ENCODE measurements around the gene TAF8.
"Not testable (repeated sequence)": the region's sequence is repeated elsewhere in the genome, so short reads cannot be mapped to it uniquely, and the experiment has no call there.

Gene TAF8

GRCh38 chr6:42025845-42026243 is 24.5 kb upstream of the TAF8 start:
- Histone ChIP-seq H3K36me3 (ENCODE audit: insufficient read depth, low read length) (no peaks in the 10 kb centered on the region), H3K9ac (ENCODE audit: insufficient read length) (no peak overlapping the region), H3K4me3 (no peak overlapping the region), H3K9me3 (ENCODE audit: low read depth, low read length) (no peaks in the 10 kb centered on the region), H3K27ac (no peak overlapping the region)
- TF ChIP-seq EZH2 (IDR thresholded peaks at IDR 0.05) (no peak), POLR2AphosphoS5 (IDR thresholded peaks at IDR 0.05; ENCODE audit: borderline replicate concordance, low read depth, low read length) (no peak), FOXP2 (optimal IDR thresholded peaks at IDR 0.05; ENCODE audit: control extremely low read depth, extremely low read length, insufficient read depth) (no peak)
- DNase-seq (ENCODE audit: low read depth, low spot score), result no peak

- no peak for DNase-seq (ENCODE audit: low read depth, low spot score)
- Histone ChIP-seq H3K9me3 (ENCODE audit: low read depth, low read length) (no peaks in the 10 kb centered on the region), H3K4me3 (no peak overlapping the region), H3K27ac (no peak overlapping the region), H3K36me3 (ENCODE audit: insufficient read depth, low read length) (no peaks in the 10 kb centered on the region), H3K9ac (ENCODE audit: insufficient read length) (no peak overlapping the region)
- TF ChIP-seq POLR2AphosphoS5 (IDR thresholded peaks at IDR 0.05; ENCODE audit: borderline replicate concordance, low read depth, low read length) (no peak), FOXP2 (optimal IDR thresholded peaks at IDR 0.05; ENCODE audit: control extremely low read depth, extremely low read length, insufficient read depth) (no peak), EZH2 (IDR thresholded peaks at IDR 0.05) (no peak)
Measured at GRCh38 chr6:42026540-42026939, 23.8 kb upstream of the TAF8 start.

- H3K9me3 ChIP-seq (ENCODE audit: low read depth, low read length), result no peaks in the 10 kb centered on the region
- no peaks in the 10 kb centered on the region for H3K36me3 ChIP-seq (ENCODE audit: insufficient read depth, low read length)
- TF ChIP-seq POLR2AphosphoS5 (IDR thresholded peaks at IDR 0.05; ENCODE audit: borderline replicate concordance, low read depth, low read length), result no peak
- no peak for TF ChIP-seq EZH2 (IDR thresholded peaks at IDR 0.05)
- no peak for TF ChIP-seq FOXP2 (optimal IDR thresholded peaks at IDR 0.05; ENCODE audit: control extremely low read depth, extremely low read length, insufficient read depth)
- no peak overlapping the region for H3K9ac ChIP-seq (ENCODE audit: insufficient read length)
- H3K27ac ChIP-seq, result 0 out of 2 replicates have a peak overlapping the region, but pooled peaks have one; percentile 11
- no peak for DNase-seq (ENCODE audit: low read depth, low spot score)
- H3K4me3 ChIP-seq, result no peak overlapping the region
Measured at GRCh38 chr6:42028234-42029061, 21.9 kb upstream of the TAF8 start.

GRCh38 chr6:42029062-42029685 is 21.1 kb upstream of the TAF8 start:
- Histone ChIP-seq H3K36me3 (ENCODE audit: insufficient read depth, low read length) (no peaks in the 10 kb centered on the region), H3K27ac (no peak overlapping the region), H3K9me3 (ENCODE audit: low read depth, low read length) (no peaks in the 10 kb centered on the region), H3K9ac (ENCODE audit: insufficient read length) (no peak overlapping the region), H3K4me3 (no peak overlapping the region)
- no peak for TF ChIP-seq POLR2AphosphoS5 (IDR thresholded peaks at IDR 0.05; ENCODE audit: borderline replicate concordance, low read depth, low read length)
- no peak for TF ChIP-seq EZH2 (IDR thresholded peaks at IDR 0.05)
- no peak for TF ChIP-seq FOXP2 (optimal IDR thresholded peaks at IDR 0.05; ENCODE audit: control extremely low read depth, extremely low read length, insufficient read depth)
- no peak for DNase-seq (ENCODE audit: low read depth, low spot score)

- Histone ChIP-seq H3K9me3 (ENCODE audit: low read depth, low read length) (no peaks in the 10 kb centered on the region), H3K9ac (ENCODE audit: insufficient read length) (no peak overlapping the region), H3K27ac (0 out of 2 replicates have a peak overlapping the region, but pooled peaks have one; percentile 88), H3K4me3 (no peak overlapping the region), H3K36me3 (ENCODE audit: insufficient read depth, low read length) (no peaks in the 10 kb centered on the region)
- no peak for DNase-seq (ENCODE audit: low read depth, low spot score)
- TF ChIP-seq POLR2AphosphoS5 (IDR thresholded peaks at IDR 0.05; ENCODE audit: borderline replicate concordance, low read depth, low read length), result no peak
- no peak for TF ChIP-seq EZH2 (IDR thresholded peaks at IDR 0.05)
- no peak for TF ChIP-seq FOXP2 (optimal IDR thresholded peaks at IDR 0.05; ENCODE audit: control extremely low read depth, extremely low read length, insufficient read depth)
Measured at GRCh38 chr6:42029881-42030280, 20.4 kb upstream of the TAF8 start.

- Histone ChIP-seq H3K27ac (peak overlapping the region; percentile 88), H3K36me3 (ENCODE audit: insufficient read depth, low read length) (no peaks in the 10 kb centered on the region), H3K9ac (ENCODE audit: insufficient read length) (peak overlapping the region; percentile 68), H3K9me3 (ENCODE audit: low read depth, low read length) (no peaks in the 10 kb centered on the region), H3K4me3 (peak overlapping the region; percentile 54)
- peak; percentile 77 for TF ChIP-seq FOXP2 (optimal IDR thresholded peaks at IDR 0.05; ENCODE audit: control extremely low read depth, extremely low read length, insufficient read depth)
- TF ChIP-seq POLR2AphosphoS5 (IDR thresholded peaks at IDR 0.05; ENCODE audit: borderline replicate concordance, low read depth, low read length), result no peak
- DNase-seq (ENCODE audit: low read depth, low spot score), result no peak
Measured at GRCh38 chr6:42030585-42031506, 19.5 kb upstream of the TAF8 start.

GRCh38 chr6:42032366-42032765 is 18.0 kb upstream of the TAF8 start:
- Histone ChIP-seq H3K9ac (ENCODE audit: insufficient read length) (no peak overlapping the region), H3K9me3 (ENCODE audit: low read depth, low read length) (no peaks in the 10 kb centered on the region), H3K36me3 (ENCODE audit: insufficient read depth, low read length) (no peaks in the 10 kb centered on the region), H3K4me3 (no peak overlapping the region), H3K27ac (0 out of 2 replicates have a peak overlapping the region, but pooled peaks have one; percentile 36)
- no peak for DNase-seq (ENCODE audit: low read depth, low spot score)
- TF ChIP-seq EZH2 (IDR thresholded peaks at IDR 0.05), result no peak
- no peak for TF ChIP-seq FOXP2 (optimal IDR thresholded peaks at IDR 0.05; ENCODE audit: control extremely low read depth, extremely low read length, insufficient read depth)
- TF ChIP-seq POLR2AphosphoS5 (IDR thresholded peaks at IDR 0.05; ENCODE audit: borderline replicate concordance, low read depth, low read length), result no peak

- H3K9ac ChIP-seq (ENCODE audit: insufficient read length); H3K36me3 ChIP-seq (ENCODE audit: insufficient read depth, low read length); DNase-seq (ENCODE audit: low read depth, low spot score): not testable (repeated sequence)
Measured at GRCh38 chr6:42037669-42038068, 12.7 kb upstream of the TAF8 start.

More at GRCh38 chr6:42037669-42038068, 12.7 kb upstream of the TAF8 start:
- H3K9me3 ChIP-seq (ENCODE audit: low read depth, low read length); H3K4me3 ChIP-seq; H3K27ac ChIP-seq: not testable (repeated sequence)

Data from SK-N-MC (cell line).